ENCODE results near the gene SERPINB10. TPM values are rescaled to one million over a fixed set of nuclear protein-coding genes. Genes with fewer than 3 reads are reported as not detected.

SERPINB10 gene
- total and polyA plus RNA-seq, 8 donors: 0.10 to 0.58 (median 0.30) TPM; not detected in 1

DNA sequence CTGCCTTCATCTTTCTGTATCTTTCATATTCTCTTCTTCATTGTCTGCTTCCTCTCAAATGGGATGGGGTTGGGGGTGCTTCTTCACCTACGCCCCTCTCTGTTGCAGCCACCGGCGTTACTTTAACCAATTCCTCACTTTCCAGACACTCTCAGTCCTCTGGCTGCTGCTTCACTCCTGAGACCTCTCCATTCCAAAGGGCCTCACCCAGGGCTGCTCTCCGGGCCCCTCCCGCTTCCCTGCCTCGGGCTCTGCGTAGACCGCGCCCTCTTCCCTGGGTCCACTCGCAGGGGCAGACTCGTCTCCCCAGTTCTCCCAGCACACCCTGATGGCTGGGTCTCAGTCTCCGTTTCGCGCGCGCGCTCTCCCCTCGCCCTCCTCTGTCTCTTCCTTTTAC lies 63.0 kb downstream of the SERPINB10 start:
- peak overlapping the region; percentile 94 to 96 for H3K27ac ChIP-seq
- H3K36me3 ChIP-seq: no peaks in the 10 kb centered on the region
- intact Hi-C loops (cut with DNase I): no loop called here
- TF ChIP-seq, protein P1, sequence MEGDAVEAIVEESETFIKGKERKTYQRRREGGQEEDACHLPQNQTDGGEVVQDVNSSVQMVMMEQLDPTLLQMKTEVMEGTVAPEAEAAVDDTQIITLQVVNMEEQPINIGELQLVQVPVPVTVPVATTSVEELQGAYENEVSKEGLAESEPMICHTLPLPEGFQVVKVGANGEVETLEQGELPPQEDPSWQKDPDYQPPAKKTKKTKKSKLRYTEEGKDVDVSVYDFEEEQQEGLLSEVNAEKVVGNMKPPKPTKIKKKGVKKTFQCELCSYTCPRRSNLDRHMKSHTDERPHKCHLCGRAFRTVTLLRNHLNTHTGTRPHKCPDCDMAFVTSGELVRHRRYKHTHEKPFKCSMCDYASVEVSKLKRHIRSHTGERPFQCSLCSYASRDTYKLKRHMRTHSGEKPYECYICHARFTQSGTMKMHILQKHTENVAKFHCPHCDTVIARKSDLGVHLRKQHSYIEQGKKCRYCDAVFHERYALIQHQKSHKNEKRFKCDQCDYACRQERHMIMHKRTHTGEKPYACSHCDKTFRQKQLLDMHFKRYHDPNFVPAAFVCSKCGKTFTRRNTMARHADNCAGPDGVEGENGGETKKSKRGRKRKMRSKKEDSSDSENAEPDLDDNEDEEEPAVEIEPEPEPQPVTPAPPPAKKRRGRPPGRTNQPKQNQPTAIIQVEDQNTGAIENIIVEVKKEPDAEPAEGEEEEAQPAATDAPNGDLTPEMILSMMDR (IDR thresholded peaks at IDR 0.05): no peak
- no peaks in the 10 kb centered on the region for H3K27me3 ChIP-seq
- H3K4me3 ChIP-seq: peak overlapping the region; percentile 52 to 66
- peaks cover 0 to 46% of the 10 kb centered on the region in 2 donors for H3K4me1 ChIP-seq
- ATAC-seq: peak; percentile 76
- no peaks in the 10 kb centered on the region for H3K9me3 ChIP-seq
- peak in 3 of 4 donors; percentile 39 to 85 (median 58) for DNase-seq

DNA sequence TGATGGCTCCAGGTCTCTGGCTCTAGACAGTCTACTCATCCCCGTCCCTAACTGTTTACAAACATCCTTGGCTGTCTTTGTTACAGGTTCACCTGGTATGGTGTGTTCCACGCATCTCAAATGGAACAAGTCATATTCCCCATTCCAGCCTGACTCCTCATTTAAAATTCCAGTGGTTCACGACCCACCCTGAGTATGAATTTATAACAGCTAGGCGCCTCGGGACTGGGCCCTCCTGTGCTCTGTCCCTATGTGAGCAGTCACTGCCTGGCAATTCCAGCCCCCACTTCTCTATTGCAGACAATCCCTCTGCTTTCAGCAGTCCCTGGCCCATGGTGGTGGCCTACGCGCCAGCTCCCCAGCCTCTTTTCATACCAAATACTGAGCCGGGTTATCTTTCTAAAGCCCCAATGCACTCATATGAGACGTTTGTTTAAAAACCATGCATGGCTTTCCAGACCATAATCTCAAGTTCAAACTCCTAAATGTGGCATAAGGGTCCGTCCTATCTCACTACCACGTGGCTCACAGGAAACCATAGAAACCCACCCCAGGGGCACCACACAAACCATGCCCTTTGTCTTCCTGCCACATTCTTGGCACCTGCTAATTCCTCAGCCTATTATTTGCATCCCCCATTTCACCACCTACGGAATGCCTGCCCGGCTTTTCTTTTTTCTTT lies 63.7 kb downstream of the SERPINB10 start:
- H3K27ac ChIP-seq: peak overlapping the region; percentile 94 to 96
- no peaks in the 10 kb centered on the region for H3K27me3 ChIP-seq
- DNase-seq (no peak), ATAC-seq (no peak)
- H3K4me1 ChIP-seq: peaks cover 0 to 53% of the 10 kb centered on the region in 2 donors
- intact Hi-C loops (cut with DNase I): no loop called here
- H3K36me3 ChIP-seq: no peaks in the 10 kb centered on the region
- peak overlapping the region in 1 of 2 donors; percentile 52 for H3K4me3 ChIP-seq
- TF ChIP-seq, protein P1 (IDR thresholded peaks at IDR 0.05): no peak
- no peaks in the 10 kb centered on the region for H3K9me3 ChIP-seq

DNA sequence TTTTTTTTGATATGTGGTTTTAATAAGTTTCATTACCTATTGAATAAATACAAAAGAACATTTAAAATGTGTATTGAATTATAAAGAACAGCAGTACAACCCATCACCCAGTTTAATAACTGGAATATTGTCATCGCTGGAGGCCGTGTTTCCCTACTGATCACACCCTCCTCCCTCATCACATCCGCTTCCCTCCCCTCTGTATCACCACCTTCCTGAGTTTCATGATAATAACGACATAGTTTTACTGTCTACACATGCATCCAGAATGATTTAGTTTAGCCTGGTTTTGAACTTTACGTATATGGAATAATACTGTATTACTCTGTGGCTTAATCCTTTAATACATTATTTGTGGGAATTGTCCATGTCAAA lies 64.2 kb downstream of the SERPINB10 start:
- Histone ChIP-seq H3K4me3 (no peak overlapping the region), H3K27ac (no peak overlapping the region), H3K36me3 (no peaks in the 10 kb centered on the region), H3K4me1 (peaks cover 0 to 56% of the 10 kb centered on the region in 2 donors), H3K9me3 (no peaks in the 10 kb centered on the region), H3K27me3 (no peaks in the 10 kb centered on the region)
- TF ChIP-seq, protein P1 (IDR thresholded peaks at IDR 0.05): no peak
- ATAC-seq (no peak), DNase-seq (no peak)
- intact Hi-C loops (cut with DNase I): no loop called here

DNA sequence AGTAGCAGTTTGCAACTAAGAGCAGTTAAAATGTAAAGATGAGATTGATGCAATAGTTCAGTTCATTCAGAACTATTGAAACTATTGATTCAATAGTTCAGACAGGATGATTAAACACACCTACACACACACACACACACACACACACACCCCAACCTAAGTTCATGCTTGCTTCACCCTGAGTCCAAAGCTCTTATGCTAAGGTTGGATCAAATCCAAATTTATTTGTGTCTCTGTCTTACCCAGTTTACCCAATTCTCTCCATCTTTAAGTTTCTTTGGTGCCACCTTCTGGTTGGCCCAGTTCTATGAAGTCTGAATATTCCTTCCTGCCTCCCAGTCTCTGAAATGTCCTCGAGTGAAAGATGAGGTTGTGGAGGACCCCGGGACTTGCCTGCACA lies 67.2 kb downstream of the SERPINB10 start:
- no peaks in the 10 kb centered on the region for H3K9me3 ChIP-seq
- H3K36me3 ChIP-seq: peaks cover 0 to 1% of the 10 kb centered on the region in 2 donors
- peak overlapping the region in 1 of 2 donors; percentile 74 for H3K27ac ChIP-seq
- ATAC-seq (no peak), DNase-seq (no peak)
- intact Hi-C loops (cut with DNase I): no loop called here
- H3K4me3 ChIP-seq: no peak overlapping the region
- H3K4me1 ChIP-seq: peaks cover 10 to 56% of the 10 kb centered on the region in 2 donors
- no peaks in the 10 kb centered on the region for H3K27me3 ChIP-seq
- TF ChIP-seq, protein P1 (IDR thresholded peaks at IDR 0.05): no peak

DNA sequence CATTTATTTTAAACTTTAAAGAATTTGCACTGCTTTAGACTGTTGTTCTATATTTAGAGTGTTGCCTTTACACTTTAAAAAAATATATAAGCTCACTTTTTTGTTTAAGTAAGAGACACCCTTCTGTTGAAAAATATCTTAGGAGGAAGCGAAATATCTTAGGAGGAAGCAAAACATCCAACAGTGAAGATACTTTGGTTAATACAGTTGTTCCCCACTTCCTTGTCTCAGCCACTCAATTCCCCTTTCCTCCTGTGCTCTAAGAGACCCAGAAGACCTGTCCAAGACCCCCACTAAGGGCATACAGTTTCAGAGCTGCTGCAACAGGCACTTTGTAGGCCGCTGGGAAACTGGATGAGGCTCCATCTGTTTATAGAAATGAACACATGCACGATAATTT lies 67.9 kb downstream of the SERPINB10 start:
- DNase-seq: no peak
- Histone ChIP-seq H3K36me3 (peaks cover 0 to 8% of the 10 kb centered on the region in 2 donors), H3K27ac (peak overlapping the region in 1 of 2 donors; percentile 74), H3K4me1 (peaks cover 14 to 62% of the 10 kb centered on the region in 2 donors), H3K27me3 (no peaks in the 10 kb centered on the region), H3K9me3 (no peaks in the 10 kb centered on the region), H3K4me3 (no peak overlapping the region)
- ATAC-seq: no peak
- TF ChIP-seq, protein P1 (IDR thresholded peaks at IDR 0.05): no peak
- intact Hi-C loops (cut with DNase I): no loop called here
